Measurements from ENCODE around the gene RPS6KL1. TPM values are rescaled to one million over a fixed set of nuclear protein-coding genes. Genes with fewer than 3 reads are reported as not detected.

Gene RPS6KL1
- total and polyA plus RNA-seq, 4 donors = 1.1 to 5.9 (median 3.8) TPM

- no peak for TF ChIP-seq CTCF (IDR thresholded peaks at IDR 0.05; ENCODE audit: low read depth, low read length, missing input control)
- no peak for TF ChIP-seq EGR1 (IDR thresholded peaks at IDR 0.05; ENCODE audit: low read depth in 2 of 2)
- no peak for TF ChIP-seq ATF3 (IDR thresholded peaks at IDR 0.05)
Observed at GRCh38 chr14:74910556-74910955, 12.5 kb downstream of the RPS6KL1 start (continued).

GRCh38 chr14:74909911-74910310 lies 13.1 kb downstream of the RPS6KL1 start:
- no peak overlapping the region for H3K27ac ChIP-seq (ENCODE audit: low read depth in 1 of 2, low read length in 2 of 2)
- DNase-seq (ENCODE audit: low spot score) = no peak
- no peaks in the 10 kb centered on the region for H3K9me3 ChIP-seq (ENCODE audit: control insufficient read depth in 4 of 4, low read length in 3 of 4)
- no peak overlapping the region for H3K4me3 ChIP-seq (ENCODE audit: low read depth in 1 of 3, low read length in 3 of 3)
- no peak overlapping the region for H3K9ac ChIP-seq (ENCODE audit: low read depth in 1 of 2, low read length in 2 of 2)
- TF ChIP-seq FOXA1 (IDR thresholded peaks at IDR 0.05) (no peak), TAF1 (conservative IDR thresholded peaks at IDR 0.05) (no peak), HNF4G (IDR thresholded peaks at IDR 0.05) (no peak)
- H3K36me3 ChIP-seq (ENCODE audit: control insufficient read depth in 4 of 4, insufficient read depth in 3 of 4, low read depth in 1 of 4, low read length in 3 of 4) = peaks cover 0 to under 1% (median 0%) of the 10 kb centered on the region in 4 donors
- peaks cover 0 to 5% (median 1%) of the 10 kb centered on the region in 4 donors for H3K4me1 ChIP-seq (ENCODE audit: control insufficient read depth in 4 of 4, insufficient read depth in 4 of 4, low read length in 3 of 4)
- 94% methylated on average over 10 of the region's 10 CpGs for WGBS
- H3K27me3 ChIP-seq (ENCODE audit: control insufficient read depth in 4 of 4, insufficient read depth in 4 of 4, low read length in 3 of 4) = no peaks in the 10 kb centered on the region

- H3K9me3 ChIP-seq (ENCODE audit: control insufficient read depth in 4 of 4, low read length in 3 of 4) = no peaks in the 10 kb centered on the region
- H3K9ac ChIP-seq (ENCODE audit: low read depth in 1 of 2, low read length in 2 of 2) = no peak overlapping the region
- H3K27me3 ChIP-seq (ENCODE audit: control insufficient read depth in 4 of 4, insufficient read depth in 4 of 4, low read length in 3 of 4) = no peaks in the 10 kb centered on the region
- peaks cover 0 to 5% (median 1%) of the 10 kb centered on the region in 4 donors for H3K4me1 ChIP-seq (ENCODE audit: control insufficient read depth in 4 of 4, insufficient read depth in 4 of 4, low read length in 3 of 4)
- H3K36me3 ChIP-seq (ENCODE audit: control insufficient read depth in 4 of 4, insufficient read depth in 3 of 4, low read depth in 1 of 4, low read length in 3 of 4) = peaks cover 0 to 4% (median 0%) of the 10 kb centered on the region in 4 donors
- WGBS = 92% methylated on average over 14 of the region's 14 CpGs
- no peak for DNase-seq (ENCODE audit: low spot score)
- H3K27ac ChIP-seq (ENCODE audit: low read depth in 1 of 2, low read length in 2 of 2) = no peak overlapping the region
- H3K4me3 ChIP-seq (ENCODE audit: low read depth in 1 of 3, low read length in 3 of 3) = no peak overlapping the region
- no peak for TF ChIP-seq SP1 (IDR thresholded peaks at IDR 0.05)
- no peak for TF ChIP-seq ATF3 (IDR thresholded peaks at IDR 0.05)
- no peak for TF ChIP-seq REST (IDR thresholded peaks at IDR 0.05)
Observed at GRCh38 chr14:74909501-74909900, 13.6 kb downstream of the RPS6KL1 start.

GRCh38 chr14:74908861-74909341 lies 14.2 kb downstream of the RPS6KL1 start:
- H3K36me3 ChIP-seq (ENCODE audit: control insufficient read depth in 4 of 4, insufficient read depth in 3 of 4, low read depth in 1 of 4, low read length in 3 of 4) = peaks cover 0 to 10% (median under 1%) of the 10 kb centered on the region in 4 donors
- H3K9ac ChIP-seq (ENCODE audit: low read depth in 1 of 2, low read length in 2 of 2) = no peak overlapping the region
- no peaks in the 10 kb centered on the region for H3K9me3 ChIP-seq (ENCODE audit: control insufficient read depth in 4 of 4, low read length in 3 of 4)
- no peak overlapping the region for H3K4me3 ChIP-seq (ENCODE audit: low read depth in 1 of 3, low read length in 3 of 3)
- no peak for DNase-seq (ENCODE audit: low spot score)
- H3K27ac ChIP-seq (ENCODE audit: low read depth in 1 of 2, low read length in 2 of 2) = no peak overlapping the region
- 75% methylated on average over 9 of the region's 9 CpGs for WGBS
- H3K27me3 ChIP-seq (ENCODE audit: control insufficient read depth in 4 of 4, insufficient read depth in 4 of 4, low read length in 3 of 4) = no peaks in the 10 kb centered on the region
- H3K4me1 ChIP-seq (ENCODE audit: control insufficient read depth in 4 of 4, insufficient read depth in 4 of 4, low read length in 3 of 4) = peaks cover 0 to 4% (median 1%) of the 10 kb centered on the region in 4 donors
- no peak for TF ChIP-seq HNF4G (IDR thresholded peaks at IDR 0.05)
- TF ChIP-seq FOXA2 (IDR thresholded peaks at IDR 0.05) = no peak
- no peak for TF ChIP-seq SP1 (IDR thresholded peaks at IDR 0.05)
- TF ChIP-seq RXRA (IDR thresholded peaks at IDR 0.05) = no peak
- TF ChIP-seq GABPA (IDR thresholded peaks at IDR 0.05 in 1 of 2, conservative IDR thresholded peaks at IDR 0.05 in 1 of 2) = no peak
- TF ChIP-seq ZBTB33 (IDR thresholded peaks at IDR 0.05) = no peak
- no peak for TF ChIP-seq RAD21 (IDR thresholded peaks at IDR 0.05)
- no peak for TF ChIP-seq FOXA1 (IDR thresholded peaks at IDR 0.05)
- TF ChIP-seq ATF3 (IDR thresholded peaks at IDR 0.05) = no peak
- no peak for TF ChIP-seq EGR1 (IDR thresholded peaks at IDR 0.05; ENCODE audit: low read depth in 2 of 2)
- no peak for TF ChIP-seq JUND (IDR thresholded peaks at IDR 0.05)
- no peak for TF ChIP-seq CTCF (IDR thresholded peaks at IDR 0.05; ENCODE audit: low read depth, low read length, missing input control)
